ENCODE measurements around the gene CPEB3.
"Not testable (repeated sequence)": the region's sequence is repeated elsewhere in the genome, so short reads cannot be mapped to it uniquely, and the experiment has no call there.

GRCh38 chr10:92033070-92033469 lies 257.8 kb downstream of the CPEB3 start:
- TF ChIP-seq CTCF (IDR thresholded peaks at IDR 0.05; ENCODE audit: insufficient read depth, low read length); REST (IDR thresholded peaks at IDR 0.05; ENCODE audit: insufficient replicate concordance, low read depth); GABPA (IDR thresholded peaks at IDR 0.05; ENCODE audit: low read depth); SPI1 (IDR thresholded peaks at IDR 0.05; ENCODE audit: borderline replicate concordance, low read depth): not testable (repeated sequence)
